K562 (cell line): Measurements from ENCODE around the gene TNFAIP3. TPM values are rescaled to one million over a fixed set of nuclear protein-coding genes. Genes with fewer than 3 reads are reported as not detected.

Source experiments
- ARID1B ChIP-seq: fragments of 450-650 bp; IDR thresholded peaks from 2 replicates; pipeline ENCODE4 v1.6.1; 2016; ENCODE audit warnings: antibody characterized with exemption, mild to moderate bottlenecking, inconsistent platforms
- ASH1L ChIP-seq: fragments of 450-650 bp; IDR thresholded peaks from 2 replicates; pipeline ENCODE4 v1.6.1; 2018; ENCODE audit warnings: borderline replicate concordance, mild to moderate bottlenecking, low read depth; ENCODE audit not compliant: partially characterized antibody
- C11orf30 ChIP-seq: fragments of 450-650 bp; IDR thresholded peaks from 2 replicates; pipeline ENCODE4 v1.6.1; 2016; ENCODE audit warnings: low read depth, mild to moderate bottlenecking
- CAMTA2 ChIP-seq: fragments of 250-450 bp; sonication (Bioruptor Pico); conservative IDR thresholded peaks from 2 replicates; pipeline ENCODE4 v1.5.1; 2022
- CBFA2T2 ChIP-seq: fragments of 450-650 bp; conservative IDR thresholded peaks from 2 replicates; pipeline ENCODE4 v1.6.1; 2017; ENCODE audit warnings: mild to moderate bottlenecking
- CC2D1A ChIP-seq: fragments of 450-650 bp; IDR thresholded peaks from 2 replicates; pipeline ENCODE4 v1.6.1; 2017; ENCODE audit warnings: mild to moderate bottlenecking
- DMBX1 ChIP-seq: fragments of 250-450 bp; sonication (Bioruptor Pico); IDR thresholded peaks from 2 replicates; pipeline ENCODE4 v1.8.0; 2022; ENCODE audit warnings: inconsistent platforms, mild to moderate bottlenecking, moderate library complexity, borderline replicate concordance
- HEY1 ChIP-seq: fragments of 250-450 bp; sonication (Bioruptor Pico); IDR thresholded peaks from 2 replicates; pipeline ENCODE4 v1.5.0; 2020; ENCODE audit warnings: mild to moderate bottlenecking, moderate library complexity, borderline replicate concordance
- KDM5B ChIP-seq: fragments of 200-600 bp; sonication (generic); IDR thresholded peaks from 2 replicates; pipeline ENCODE4 v1.6.1; 2012; ENCODE audit warnings: low read depth, mild to moderate bottlenecking, moderate library complexity, low read length, control low read depth, inconsistent platforms; ENCODE audit not compliant: insufficient replicate concordance
- MAZ ChIP-seq, 2 experiments: fragments of 450-650 bp in 1 of 2; sonication (generic) in 1 of 2; formaldehyde crosslinking; IDR thresholded peaks in 1 of 2; conservative IDR thresholded peaks in 1 of 2; 2 replicates each; pipeline versions ENCODE4 v1.4.0 to v1.5.0; 2020; ENCODE audit warnings: mild to moderate bottlenecking in 1 of 2, missing genetic modification reagents in 1 of 2
- MTA3 ChIP-seq: fragments of 450-650 bp; formaldehyde crosslinking; IDR thresholded peaks from 2 replicates; pipeline ENCODE4 v1.6.1; 2017; ENCODE audit warnings: mild to moderate bottlenecking, borderline replicate concordance
- NRF1 ChIP-seq, 2 experiments: fragments of 450-650 bp; IDR thresholded peaks in 1 of 2; conservative IDR thresholded peaks in 1 of 2; 2 replicates each; pipeline ENCODE4 v1.6.1; 2014; ENCODE audit warnings: mild to moderate bottlenecking in 2 of 2
- POLR2B ChIP-seq: fragments of 450-650 bp; IDR thresholded peaks from 2 replicates; pipeline ENCODE4 v1.6.1; 2018; ENCODE audit warnings: low read depth; ENCODE audit not compliant: partially characterized antibody
- RCOR1 ChIP-seq, 2 experiments: IDR thresholded peaks; 2 replicates each; pipeline ENCODE4 v1.6.1; 2012; ENCODE audit warnings: low read depth in 2 of 2, low read length in 2 of 2, borderline replicate concordance in 1 of 2, improper control_type of control experiment in 1 of 2
- RNF219 ChIP-seq: fragments of 250-450 bp; sonication (Bioruptor Pico); IDR thresholded peaks from 2 replicates; pipeline ENCODE4 v1.5.0; 2022; ENCODE audit warnings: mild to moderate bottlenecking
- SMARCA4 ChIP-seq: fragments of 450-650 bp; IDR thresholded peaks from 2 replicates; pipeline ENCODE4 v1.6.1; 2016
- TCF15 ChIP-seq: fragments of 250-450 bp; sonication (Bioruptor Pico); IDR thresholded peaks from 2 replicates; pipeline ENCODE4 v1.8.0; 2022; ENCODE audit warnings: moderate library complexity, mild to moderate bottlenecking, inconsistent platforms
- THRAP3 ChIP-seq: fragments of 450-650 bp; IDR thresholded peaks from 2 replicates; pipeline ENCODE4 v1.6.1; 2016; ENCODE audit warnings: mild to moderate bottlenecking, inconsistent platforms, borderline replicate concordance
- YY1 ChIP-seq, 3 experiments: IDR thresholded peaks; 2 replicates each; pipeline ENCODE4 v1.6.1; 2011; ENCODE audit warnings: low read length in 2 of 3, mild to moderate bottlenecking in 2 of 3, moderate library complexity in 2 of 3, borderline replicate concordance in 1 of 3, control low read depth in 1 of 3, low read depth in 1 of 3; ENCODE audit not compliant: insufficient read depth in 3 of 3, insufficient replicate concordance in 2 of 3, control insufficient read depth in 1 of 3, insufficient read length in 1 of 3; ENCODE audit errors: extremely low read depth in 1 of 3
- ZFX ChIP-seq: sonication (generic); formaldehyde crosslinking; IDR thresholded peaks from 2 replicates; pipeline ENCODE4 v1.8.0; 2022; ENCODE audit warnings: mild to moderate bottlenecking, missing genetic modification reagents, moderate library complexity
- ZNF23 ChIP-seq: fragments of 250-450 bp; sonication (Bioruptor Pico); IDR thresholded peaks from 2 replicates; pipeline ENCODE4 v1.4.0; 2020; ENCODE audit warnings: mild to moderate bottlenecking
- ZNF280B ChIP-seq: fragments of 250-450 bp; sonication (Bioruptor Pico); IDR thresholded peaks from 2 replicates; pipeline ENCODE4 v1.5.1; 2021; ENCODE audit warnings: mild to moderate bottlenecking
- ZNF316 ChIP-seq: fragments of 450-650 bp; IDR thresholded peaks from 2 replicates; pipeline ENCODE4 v1.6.1; 2016
- ZNF347 ChIP-seq: fragments of 450-650 bp; formaldehyde crosslinking; IDR thresholded peaks from 2 replicates; pipeline ENCODE4 v1.4.0; 2020; ENCODE audit warnings: low read depth, mild to moderate bottlenecking, moderate library complexity
- polyA plus RNA-seq, 8 experiments: library from polyadenylated mRNA; depleted of rRNA in 4 of 8; stranded (reverse) in 5 of 8; unstranded in 3 of 8; fragments of >200 nt; fragmentation: Nextera tagmentation in 2 of 8; fragmentation: Illumina TruSeq in 1 of 8; extraction: Ambion mirVana in 2 of 8; extraction: Trizol in 1 of 8; gene quantifications; 2 replicates each; pipeline versions ENCODE4 v1.2.1 to v1.2.3, GENCODE V29; 2011 to 2014; ENCODE audit warnings: inconsistent platforms in 1 of 8, missing spikeins in 1 of 8
- total RNA-seq, 7 experiments: library from RNA; depleted of rRNA in 6 of 7; stranded (reverse); fragments of >200 nt in 6 of 7; fragmentation: Illumina TruSeq in 2 of 7; extraction: Trizol in 2 of 7; gene quantifications; 2 replicates each; pipeline versions ENCODE4 v1.2.1 to v1.2.3, GENCODE V29; 2011 to 2021; ENCODE audit warnings: low replicate concordance in 1 of 7

The TNFAIP3 gene
- total and polyA plus RNA-seq, 9 of the 15 experiments (the other 6 are each of a cell fraction or from before 2014, with no cell fraction given), result 0.79 to 17.0 (median 6.4) TPM

- TF ChIP-seq MAZ (CRISPR knock-in tag; conservative IDR thresholded peaks at IDR 0.05 in 1 of 2, IDR thresholded peaks at IDR 0.05 in 1 of 2) (peak in 1 of 2 experiments; percentile 36; a peak in 1 of 4 replicates), CBFA2T2 (no peak), TCF15 (CRISPR knock-in tag) (0 out of 2 replicates have a peak, but pooled peaks have one; percentile 40), ARID1B (peak; percentile 43; the same call in 1 of the 2 replicates), ASH1L (peak; percentile 42), THRAP3 (peak; percentile 61; the same call in 1 of the 2 replicates), KDM5B (peak; percentile 41), NRF1 (conservative IDR thresholded peaks at IDR 0.05 in 1 of 2, IDR thresholded peaks at IDR 0.05 in 1 of 2) (peak; percentile 25 to 26; a peak in 1 of 4 replicates), C11orf30 (peak; percentile 35; the same call in 1 of the 2 replicates), ZFX (CRISPR knock-in tag) (0 out of 2 replicates have a peak, but pooled peaks have one; percentile 40), RNF219 (CRISPR knock-in tag) (no peak), ZNF280B (CRISPR knock-in tag) (no peak), YY1 (IDR thresholded peaks at IDR 0.05; ENCODE audit: borderline replicate concordance in 1 of 3, control insufficient read depth in 1 of 3, extremely low read depth in 1 of 3, insufficient read depth in 3 of 3, insufficient read length in 1 of 3, insufficient replicate concordance in 2 of 3, low read depth in 1 of 3, low read length in 2 of 3) (peak in 1 of 3 experiments; percentile 18), ZNF347 (CRISPR knock-in tag) (no peak), HEY1 (CRISPR knock-in tag) (no peak), SMARCA4 (peak; percentile 13; the same call in 1 of the 2 replicates), RCOR1 (IDR thresholded peaks at IDR 0.05; ENCODE audit: borderline replicate concordance in 1 of 2, low read depth in 2 of 2, low read length in 2 of 2) (no peak), MTA3 (peak; percentile 52; the same call in 1 of the 2 replicates), ZNF23 (peak; percentile 41; the same call in 1 of the 2 replicates), ZNF316 (peak; percentile 48), DMBX1 (peak; percentile 14), POLR2B (peak; percentile 26), CC2D1A (0 out of 2 replicates have a peak, but pooled peaks have one; percentile 24), CAMTA2 (CRISPR knock-in tag) (no peak)
These were observed 5.3 kb upstream of the TNFAIP3 start (continued) for GRCh38 chr6:137861550-137862337.
